Activated CD8-positive, alpha-beta T cell treated with anti-CD3 and anti-CD28 coated beads, Interleukin-2, amount 10 ng/mL, durations not matched to agents 7 days and 5 days (primary cell): Measurements from ENCODE around the gene GAPVD1. TPM values are rescaled to one million over a fixed set of nuclear protein-coding genes. Genes with fewer than 3 reads are reported as not detected.

ENCODE experiments used
- ATAC-seq: fragments of 150-1000 bp; cut with Tn5 transposase; one replicate; pipeline ENCODE4 v1.10.0; 2021; ENCODE audit warnings: moderate library complexity
- CTCF ChIA-PET: fragments of 350-600 bp; sonication (Branson Sonifier 250); formaldehyde crosslinking; loops from one replicate; lab custom pipeline; 2021; ENCODE audit warnings: antibody characterized with exemption; lab: Charles Lee
- POLR2A ChIA-PET: fragments of 350-600 bp; sonication (Branson Sonifier 250); formaldehyde crosslinking; loops from one replicate; lab custom pipeline; 2021; ENCODE audit warnings: antibody characterized with exemption; lab: Charles Lee
- DNase-seq: peaks from one replicate; pipeline ENCODE4 v3.0.0-alpha.2; 2020
- H3K27ac Mint-ChIP-seq: one replicate; pipeline ENCODE4 v1.8.0; 2021; ENCODE audit warnings: mild to moderate bottlenecking, mixed read lengths
- H3K27me3 Mint-ChIP-seq: one replicate; pipeline ENCODE4 v1.8.0; 2021; ENCODE audit warnings: low read depth, mixed read lengths
- H3K36me3 Mint-ChIP-seq: one replicate; pipeline ENCODE4 v1.8.0; 2021; ENCODE audit warnings: low read depth, mixed read lengths
- H3K4me1 Mint-ChIP-seq: one replicate; pipeline ENCODE4 v1.8.0; 2021; ENCODE audit warnings: low read depth, mixed read lengths
- H3K4me3 Mint-ChIP-seq: one replicate; pipeline ENCODE4 v1.8.0; 2021; ENCODE audit warnings: mild to moderate bottlenecking, mixed read lengths
- H3K9me3 Mint-ChIP-seq: one replicate; pipeline ENCODE4 v1.8.0; 2022; ENCODE audit warnings: mixed read lengths; ENCODE audit not compliant: insufficient read depth
- total RNA-seq, 2 experiments: library from RNA; stranded (reverse); gene quantifications; one replicate each; pipeline ENCODE4 v1.2.3, GENCODE V29; 2021

GAPVD1 gene
- total RNA-seq, 2 experiments from 2014 or later, result 52.1 to 59.4 TPM

DNA sequence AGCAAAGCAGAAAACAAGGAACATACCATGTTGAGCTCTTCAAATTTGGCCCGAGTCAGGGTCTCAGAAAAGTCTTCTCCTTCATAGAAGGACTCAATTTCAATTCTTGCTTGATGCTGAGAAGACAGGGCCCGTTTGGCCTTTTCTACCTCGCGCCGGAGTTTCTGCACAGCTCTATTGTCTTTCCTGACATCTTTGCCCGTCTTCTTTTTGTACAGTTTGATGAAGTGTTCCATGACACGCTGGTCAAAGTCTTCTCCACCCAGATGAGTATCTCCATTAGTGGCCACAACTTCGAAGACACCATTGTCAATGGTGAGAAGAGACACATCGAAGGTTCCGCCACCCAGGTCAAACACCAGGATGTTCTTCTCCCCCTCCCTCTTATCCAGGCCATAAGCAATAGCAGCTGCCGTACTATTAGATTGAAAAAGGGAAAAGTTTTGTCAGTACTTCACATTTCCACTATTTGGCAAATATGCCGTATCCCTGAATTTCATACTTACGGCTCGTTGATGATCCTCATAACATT is 22.6 kb upstream of the GAPVD1 start:
- ChIA-PET CTCF (interaction anchor here (1.1 to 1.4 kb wide), 4 partner anchors 9 to 123 kb away, joined by 3 to 6 read pairs (median 4); partner anchors contain the start of gene GAPVD1), POLR2A (interaction anchor here (1.0 to 4.2 kb wide), 4 partner anchors 23 to 298 kb away, joined by 3 to 89 read pairs (median 3); partner anchors contain the start of genes GAPVD1 and GOLGA1)
- DNase-seq, result no peak
- Mint-ChIP-seq H3K27ac (peak overlapping the region; percentile 51), H3K36me3 (peaks cover 74% of the 10 kb centered on the region), H3K9me3 (no peaks in the 10 kb centered on the region), H3K27me3 (no peaks in the 10 kb centered on the region), H3K4me1 (peaks cover 52% of the 10 kb centered on the region), H3K4me3 (peak overlapping the region; percentile 96)
- ATAC-seq, result no peak

- ChIA-PET POLR2A (interaction anchor here (0.9 to 4.2 kb wide), 17 partner anchors 9 to 506 kb away, joined by 3 to 89 read pairs (median 14); partner anchors contain the start of genes ARPC5L, GAPVD1, GOLGA1 and RABEPK), CTCF (interaction anchor here (0.7 to 2.7 kb wide), 4 partner anchors 49 to 309 kb away, joined by 3 to 9 read pairs (median 3); no protein-coding TSS in a partner anchor)
- ATAC-seq (no peak), DNase-seq (no peak)
- Mint-ChIP-seq H3K9me3 (no peaks in the 10 kb centered on the region), H3K4me3 (peak overlapping the region; percentile 96), H3K4me1 (peaks cover 52% of the 10 kb centered on the region), H3K27me3 (no peaks in the 10 kb centered on the region), H3K36me3 (peaks cover 70% of the 10 kb centered on the region), H3K27ac (peak overlapping the region; percentile 98)
These were observed 21.7 kb upstream of the GAPVD1 start for GRCh38 chr9:125239631-125240597.

- no peaks in the 10 kb centered on the region for H3K27me3 Mint-ChIP-seq
- H3K4me1 Mint-ChIP-seq, result peaks cover 45% of the 10 kb centered on the region
- H3K9me3 Mint-ChIP-seq, result no peaks in the 10 kb centered on the region
- peaks cover 63% of the 10 kb centered on the region for H3K36me3 Mint-ChIP-seq
- peak overlapping the region; percentile 96 for H3K4me3 Mint-ChIP-seq
- ATAC-seq, result peak; percentile 13
- DNase-seq, result peak; percentile 66
- POLR2A ChIA-PET, result interaction anchor here (0.9 to 4.2 kb wide), 24 partner anchors 10 to 505 kb away, joined by 3 to 89 read pairs (median 10); partner anchors contain the start of genes ARPC5L, GAPVD1, GOLGA1 and NR6A1
- CTCF ChIA-PET, result interaction anchor here (1.0 to 2.7 kb wide), 5 partner anchors 20 to 102 kb away, joined by 3 to 13 read pairs (median 3); partner anchors contain the start of gene GAPVD1
- peak overlapping the region; percentile 98 for H3K27ac Mint-ChIP-seq
These were observed 21.0 kb upstream of the GAPVD1 start for GRCh38 chr9:125240649-125240999.

- ChIA-PET POLR2A (interaction anchor here (0.6 to 4.2 kb wide), 38 partner anchors 10 to 505 kb away, joined by 3 to 89 read pairs (median 4); partner anchors contain the start of genes ARPC5L, GAPVD1, GOLGA1 and NR6A1), CTCF (interaction anchor here (0.6 to 2.7 kb wide), 12 partner anchors 15 to 166 kb away, joined by 3 to 13 read pairs (median 4); partner anchors contain the start of gene GAPVD1)
- Mint-ChIP-seq H3K9me3 (no peaks in the 10 kb centered on the region), H3K27ac (peak within 1 kb of the TSS; percentile 98), H3K4me3 (peak within 1 kb of the TSS; percentile 96), H3K36me3 (peaks cover 57% of the 10 kb centered on the region), H3K27me3 (no peaks in the 10 kb centered on the region), H3K4me1 (peaks cover 39% of the 10 kb centered on the region)
- DNase-seq (peak; percentile 100), ATAC-seq (peak; percentile 92)
These were observed 20.4 kb upstream of the GAPVD1 start, which contains the start of gene HSPA5 for GRCh38 chr9:125241000-125241862. Gene HSPA5, minus strand, starts transcription at chr9:125241343. Its CDS starts 217 bp downstream, at chr9:125241126.

GRCh38 chr9:125241863-125242739 is 19.5 kb upstream of the GAPVD1 start:
- peak; percentile 21 for ATAC-seq
- no peaks in the 10 kb centered on the region for H3K9me3 Mint-ChIP-seq
- H3K36me3 Mint-ChIP-seq, result peaks cover 48% of the 10 kb centered on the region
- ChIA-PET CTCF (interaction anchor here (0.6 to 2.7 kb wide), 10 partner anchors 14 to 166 kb away, joined by 3 to 13 read pairs (median 4); partner anchors contain the start of gene GAPVD1), POLR2A (interaction anchor here (0.6 to 4.2 kb wide), 36 partner anchors 10 to 471 kb away, joined by 3 to 89 read pairs (median 6); partner anchors contain the start of genes ARPC5L, GAPVD1, GOLGA1 and NR6A1)
- H3K27me3 Mint-ChIP-seq, result no peaks in the 10 kb centered on the region
- H3K27ac Mint-ChIP-seq, result peak overlapping the region; percentile 98
- H3K4me1 Mint-ChIP-seq, result peaks cover 30% of the 10 kb centered on the region
- peak overlapping the region; percentile 96 for H3K4me3 Mint-ChIP-seq
- DNase-seq, result peak; percentile 55

GRCh38 chr9:125243792-125244260 is 17.8 kb upstream of the GAPVD1 start:
- Mint-ChIP-seq H3K4me1 (peaks cover 14% of the 10 kb centered on the region), H3K36me3 (peaks cover 31% of the 10 kb centered on the region), H3K4me3 (no peak overlapping the region), H3K27me3 (no peaks in the 10 kb centered on the region), H3K9me3 (no peaks in the 10 kb centered on the region), H3K27ac (no peak overlapping the region)
- CTCF ChIA-PET, result no interaction called here
- no peak for DNase-seq
- no peak for ATAC-seq
- POLR2A ChIA-PET, result interaction anchor here (0.6 to 1.6 kb wide), 2 partner anchors 9 to 374 kb away, joined by 3 to 7 read pairs; no protein-coding TSS in a partner anchor

DNA sequence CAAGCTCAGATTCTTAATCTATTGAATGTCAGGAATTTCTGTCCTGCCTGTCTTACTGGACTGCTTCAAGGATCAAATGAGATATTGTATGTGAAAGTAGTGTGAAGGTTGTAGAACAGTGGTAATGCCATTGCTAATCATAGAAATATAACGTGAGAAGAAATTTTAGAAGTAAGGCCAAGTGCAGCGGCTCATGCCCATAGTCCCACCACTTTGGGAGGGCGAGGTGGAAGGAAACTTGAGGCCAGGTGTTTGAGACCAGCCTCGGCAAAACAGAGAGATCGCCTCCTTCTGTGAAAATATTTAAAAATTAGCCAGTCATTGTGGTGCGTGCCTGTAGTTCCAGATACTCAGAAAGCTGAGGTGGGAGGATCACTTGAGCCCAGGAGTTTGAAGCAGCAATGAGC is 15.4 kb upstream of the GAPVD1 start:
- DNase-seq (no peak), ATAC-seq (no peak)
- CTCF ChIA-PET, result no interaction called here
- Mint-ChIP-seq H3K27me3 (no peaks in the 10 kb centered on the region), H3K36me3 (peaks cover 7% of the 10 kb centered on the region), H3K4me3 (no peak overlapping the region), H3K4me1 (peaks cover 7% of the 10 kb centered on the region), H3K9me3 (no peaks in the 10 kb centered on the region), H3K27ac (no peak overlapping the region)
- POLR2A ChIA-PET, result no interaction called here

GRCh38 chr9:125254231-125254630 is 7.4 kb upstream of the GAPVD1 start:
- ChIA-PET CTCF (no interaction called here), POLR2A (interaction anchor here (0.7 kb wide), 1 partner anchor 79 kb away, joined by 3 read pairs; no protein-coding TSS in a partner anchor)
- H3K9me3 Mint-ChIP-seq, result no peaks in the 10 kb centered on the region
- peaks cover 4% of the 10 kb centered on the region for H3K27me3 Mint-ChIP-seq
- H3K4me3 Mint-ChIP-seq, result no peak overlapping the region
- no peaks in the 10 kb centered on the region for H3K4me1 Mint-ChIP-seq
- H3K36me3 Mint-ChIP-seq, result no peaks in the 10 kb centered on the region
- DNase-seq, result no peak
- ATAC-seq, result no peak
- no peak overlapping the region for H3K27ac Mint-ChIP-seq

DNA sequence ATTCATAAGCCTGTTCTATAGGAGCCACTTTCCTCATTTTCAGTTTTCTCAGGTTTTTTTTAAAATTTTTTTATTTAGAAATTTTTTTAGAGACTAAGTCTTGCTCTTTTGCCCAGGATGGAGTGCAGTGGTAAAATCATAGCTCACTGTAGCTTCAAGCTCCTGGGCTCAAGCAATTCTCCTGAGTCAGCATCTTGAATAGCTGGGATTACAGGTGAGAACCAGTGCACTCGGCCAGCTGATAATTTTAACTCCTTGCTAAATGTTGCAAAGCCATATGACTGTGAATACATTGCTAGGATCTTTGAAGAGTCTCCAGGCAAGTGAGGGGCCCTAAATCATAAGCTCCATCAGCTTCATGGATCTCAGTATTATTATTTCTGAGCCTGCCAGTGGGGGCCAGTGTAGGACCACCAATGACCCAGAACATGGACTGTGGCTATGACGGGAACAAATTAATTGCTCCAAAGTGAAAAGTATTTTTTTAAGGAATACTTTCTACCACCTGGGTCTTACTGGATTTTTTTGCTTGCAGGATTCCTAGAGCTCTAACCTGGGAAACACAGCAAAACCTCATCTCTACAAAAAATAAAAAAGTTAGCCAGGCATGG is 5.7 kb upstream of the GAPVD1 start:
- H3K9me3 Mint-ChIP-seq, result no peaks in the 10 kb centered on the region
- peak; percentile 34 for DNase-seq
- peaks cover 6% of the 10 kb centered on the region for H3K4me1 Mint-ChIP-seq
- ATAC-seq, result peak; percentile 53
- no peak overlapping the region for H3K4me3 Mint-ChIP-seq
- CTCF ChIA-PET, result interaction anchor here (0.6 to 1.9 kb wide), 12 partner anchors 10 to 152 kb away, joined by 3 to 14 read pairs (median 4); partner anchors contain the start of gene HSPA5
- H3K27ac Mint-ChIP-seq, result no peak overlapping the region
- no peaks in the 10 kb centered on the region for H3K36me3 Mint-ChIP-seq
- POLR2A ChIA-PET, result interaction anchor here (0.6 to 2.2 kb wide), 2 partner anchors 11 to 14 kb away, joined by 4 to 21 read pairs; partner anchors contain the start of gene HSPA5
- peaks cover 4% of the 10 kb centered on the region for H3K27me3 Mint-ChIP-seq
